ENCODE measurements around the gene OTUB1. TPM values are rescaled to one million over a fixed set of nuclear protein-coding genes. Genes with fewer than 3 reads are reported as not detected.

OTUB1 gene
- total and polyA plus RNA-seq, 9 of the 15 experiments (the other 6 are each of a cell fraction or from before 2014, with no cell fraction given): 29.5 to 134 (median 66.1) TPM

GRCh38 chr11:63942803-63943202 is 43.4 kb upstream of the OTUB1 start:
- no peak overlapping the region for H3K4me2 ChIP-seq (ENCODE audit: insufficient read depth, low read length)
- no peaks in the 10 kb centered on the region for H3K9me3 ChIP-seq (replicated peaks; ENCODE audit: control insufficient read depth, insufficient read depth, low read depth, low read length)
- no peak overlapping the region for H2AFZ ChIP-seq (ENCODE audit: low read depth, low read length)
- no peak for FAIRE-seq
- H3K36me3 ChIP-seq (ENCODE audit: control insufficient read depth, insufficient read depth, low read length): peaks cover 60% of the 10 kb centered on the region
- TF ChIP-seq PTBP1 (IDR thresholded peaks at IDR 0.05; ENCODE audit: low read depth, low read length) (no peak), STAG1 (CRISPR knock-in tag; IDR thresholded peaks at IDR 0.05; ENCODE audit: borderline replicate concordance) (no peak), HMBOX1 (IDR thresholded peaks at IDR 0.05) (no peak), POLR2G (IDR thresholded peaks at IDR 0.05; ENCODE audit: low read depth, low read length) (no peak), RHOXF2B (CRISPR knock-in tag; conservative IDR thresholded peaks at IDR 0.05) (no peak), HDAC6 (IDR thresholded peaks at IDR 0.05; ENCODE audit: low read depth, low read length) (no peak), ZSCAN32 (CRISPR knock-in tag; IDR thresholded peaks at IDR 0.05) (no peak), BMI1 (IDR thresholded peaks at IDR 0.05; ENCODE audit: low read length) (no peak), ZNF263 (CRISPR knock-in tag; IDR thresholded peaks at IDR 0.05; ENCODE audit: borderline replicate concordance) (no peak), ZNF76 (CRISPR knock-in tag; IDR thresholded peaks at IDR 0.05; ENCODE audit: borderline replicate concordance) (no peak), GTF2B (IDR thresholded peaks at IDR 0.05; ENCODE audit: extremely low read depth, insufficient read length) (no peak), ZNF224 (CRISPR knock-in tag; IDR thresholded peaks at IDR 0.05) (no peak)
- TF ChIP-seq, protein P1, sequence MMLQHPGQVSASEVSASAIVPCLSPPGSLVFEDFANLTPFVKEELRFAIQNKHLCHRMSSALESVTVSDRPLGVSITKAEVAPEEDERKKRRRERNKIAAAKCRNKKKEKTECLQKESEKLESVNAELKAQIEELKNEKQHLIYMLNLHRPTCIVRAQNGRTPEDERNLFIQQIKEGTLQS (IDR thresholded peaks at IDR 0.05): no peak
- TF ChIP-seq, protein P1 (CRISPR knock-in tag; conservative IDR thresholded peaks at IDR 0.05): no peak
- TF ChIP-seq, protein P2, sequence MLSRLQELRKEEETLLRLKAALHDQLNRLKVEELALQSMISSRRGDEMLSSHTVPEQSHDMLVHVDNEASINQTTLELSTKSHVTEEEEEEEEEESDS (CRISPR knock-in tag; IDR thresholded peaks at IDR 0.05): no peak
- in situ Hi-C loops (cut with MboI) (loop anchor here (10.0 kb wide), 1 partner anchor 108 kb away; the partner anchor contains the start of gene MARK2), intact Hi-C loops (cut with micrococcal nuclease) (no loop called here)
- no peaks in the 10 kb centered on the region for H3K27me3 ChIP-seq (ENCODE audit: control insufficient read depth in 2 of 2, insufficient read depth in 2 of 2, low read length in 2 of 2)
- H3K79me2 ChIP-seq (ENCODE audit: control insufficient read depth, insufficient read depth, low read length): peaks cover 67% of the 10 kb centered on the region
- peaks cover 4% of the 10 kb centered on the region for H3K9me1 ChIP-seq (ENCODE audit: control insufficient read depth, insufficient read depth, low read length)
- ATAC-seq: no peak
- CTCF ChIA-PET (ENCODE audit: low intra/inter-chr PET ratio): no interaction called here
- WGBS (ENCODE audit: insufficient coverage, low coverage, missing lambda C conversion rate): 84% methylated on average over 3 of the region's 3 CpGs
- POLR2A ChIA-PET: interaction anchor here (0.5 to 1.7 kb wide), 4 partner anchors 12 to 1555 kb away, joined by 3 to 6 read pairs (median 3); partner anchors contain the start of gene COX8A
- no TSS peak for BruUV-seq (replicated peaks)
- H3K4me3 ChIP-seq: no peak overlapping the region
- H4K20me1 ChIP-seq (replicated peaks; ENCODE audit: control insufficient read depth, insufficient read depth, low read length): peaks cover 15% of the 10 kb centered on the region; the same call in 1 of the 2 replicates
- H3K9ac ChIP-seq (ENCODE audit: insufficient read depth in 1 of 2, low read depth in 2 of 2, low read length in 2 of 2): peak overlapping the region in 1 of 2 experiments; percentile 39; a peak in 2 of 4 replicates
- H3K27ac ChIP-seq (ENCODE audit: extremely low read depth, low read depth, low read length): no peak overlapping the region
- peaks cover 51 to 57% of the 10 kb centered on the region in 2 experiments for H3K4me1 ChIP-seq (replicated peaks in 1 of 2; ENCODE audit: control insufficient read depth in 2 of 2, insufficient read depth in 2 of 2, low read length in 2 of 2)
- DNase-seq (ENCODE audit: extremely low read depth in 1 of 4, low spot score in 3 of 4): peak in 1 of 4 experiments; percentile 6

Data from K562 (cell line).